Measurements from ENCODE around the gene CHMP4A. TPM values are rescaled to one million over a fixed set of nuclear protein-coding genes. Genes with fewer than 3 reads are reported as not detected.

CHMP4A gene
- total and polyA plus RNA-seq, 2 experiments from 2014 or later: 25.6 to 73.6 TPM

DNA sequence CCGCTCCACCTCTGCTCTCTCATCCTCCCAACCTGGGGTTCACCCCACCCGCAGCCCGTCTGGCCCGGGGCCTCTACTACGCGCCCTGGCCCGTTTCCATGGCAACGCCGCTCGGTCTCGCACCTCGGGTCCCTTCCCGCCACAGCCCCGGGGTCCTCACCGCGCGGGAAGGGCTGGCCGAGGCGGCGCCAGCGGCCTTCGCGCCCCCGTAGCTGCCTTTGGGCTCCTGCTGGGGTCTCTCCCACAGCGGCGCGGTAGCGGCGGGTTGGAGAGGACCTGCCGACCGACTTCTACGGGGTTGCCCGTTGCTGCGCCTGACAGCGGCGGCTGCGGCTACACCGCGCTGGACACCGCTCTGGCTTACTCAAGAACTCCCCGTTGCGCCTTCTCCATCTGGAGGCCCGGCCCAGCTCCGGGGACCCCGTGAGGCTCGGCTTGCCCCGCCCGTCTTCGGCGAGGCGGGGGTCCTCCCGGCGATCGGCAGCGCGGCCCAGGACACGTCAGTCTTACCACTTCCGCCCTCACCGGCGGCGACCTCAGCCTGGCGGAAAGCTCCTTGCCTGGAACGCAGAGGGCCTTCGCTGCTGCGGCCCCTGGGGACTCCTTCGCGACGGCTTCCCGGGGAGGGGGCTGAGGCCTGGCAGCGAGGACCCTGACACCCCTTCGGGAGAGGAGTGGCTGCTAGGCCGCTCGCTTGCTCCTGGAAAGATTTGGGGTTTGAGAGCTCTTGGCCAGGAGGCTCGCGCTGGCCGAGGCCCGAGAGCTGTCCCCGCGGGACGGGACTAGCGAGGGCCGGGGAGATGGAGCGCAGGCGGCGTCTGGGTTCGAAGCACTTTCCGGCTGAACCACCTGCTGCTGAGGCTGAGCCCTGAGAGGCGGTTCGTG is 17.9 kb downstream of the CHMP4A start, which contains the start of gene TM9SF1:
TSS of gene TM9SF1 (minus strand) at position 256 of the 885 bp plus-strand sequence. CDS start 422 bp downstream, outside the sequence.
- peak within 1 kb of the TSS; percentile 95 for H3K4me3 ChIP-seq
- no peaks in the 10 kb centered on the region for H3K9me2 ChIP-seq (replicated peaks; ENCODE audit: insufficient read depth)
- H4K20me1 ChIP-seq (ENCODE audit: insufficient read depth, poor library complexity, severe bottlenecking): no peaks in the 10 kb centered on the region
- H3K4me1 ChIP-seq (ENCODE audit: insufficient read depth): peaks cover 13% of the 10 kb centered on the region
- WGBS (ENCODE audit: low lambda C conversion rate, missing lambda C conversion rate): 2% methylated on average over 82 of the region's 89 CpGs
- no peaks in the 10 kb centered on the region for H3K9me3 ChIP-seq (ENCODE audit: low read depth)
- peak within 1 kb of the TSS; percentile 94 for H3K4me2 ChIP-seq
- peak; percentile 92 for DNase-seq (ENCODE audit: low spot score)
- TF ChIP-seq EZH2 (IDR thresholded peaks at IDR 0.05; ENCODE audit: borderline replicate concordance) (no peak), EZH2phosphoT487 (IDR thresholded peaks at IDR 0.05; ENCODE audit: low read depth, severe bottlenecking, unreplicated experiment) (no peak)
- TF ChIP-seq, protein P1, sequence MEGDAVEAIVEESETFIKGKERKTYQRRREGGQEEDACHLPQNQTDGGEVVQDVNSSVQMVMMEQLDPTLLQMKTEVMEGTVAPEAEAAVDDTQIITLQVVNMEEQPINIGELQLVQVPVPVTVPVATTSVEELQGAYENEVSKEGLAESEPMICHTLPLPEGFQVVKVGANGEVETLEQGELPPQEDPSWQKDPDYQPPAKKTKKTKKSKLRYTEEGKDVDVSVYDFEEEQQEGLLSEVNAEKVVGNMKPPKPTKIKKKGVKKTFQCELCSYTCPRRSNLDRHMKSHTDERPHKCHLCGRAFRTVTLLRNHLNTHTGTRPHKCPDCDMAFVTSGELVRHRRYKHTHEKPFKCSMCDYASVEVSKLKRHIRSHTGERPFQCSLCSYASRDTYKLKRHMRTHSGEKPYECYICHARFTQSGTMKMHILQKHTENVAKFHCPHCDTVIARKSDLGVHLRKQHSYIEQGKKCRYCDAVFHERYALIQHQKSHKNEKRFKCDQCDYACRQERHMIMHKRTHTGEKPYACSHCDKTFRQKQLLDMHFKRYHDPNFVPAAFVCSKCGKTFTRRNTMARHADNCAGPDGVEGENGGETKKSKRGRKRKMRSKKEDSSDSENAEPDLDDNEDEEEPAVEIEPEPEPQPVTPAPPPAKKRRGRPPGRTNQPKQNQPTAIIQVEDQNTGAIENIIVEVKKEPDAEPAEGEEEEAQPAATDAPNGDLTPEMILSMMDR (IDR thresholded peaks at IDR 0.05; ENCODE audit: poor library complexity): no peak
- peak within 1 kb of the TSS; percentile 99 for H3K27ac ChIP-seq
- no peaks in the 10 kb centered on the region for H3K36me3 ChIP-seq (replicated peaks; ENCODE audit: insufficient read depth, low read depth)
- H3K27me3 ChIP-seq: no peaks in the 10 kb centered on the region
- H3K79me2 ChIP-seq: peaks cover 64% of the 10 kb centered on the region
- H2AFZ ChIP-seq: peak within 1 kb of the TSS; percentile 94

- H3K36me3 ChIP-seq (replicated peaks; ENCODE audit: insufficient read depth, low read depth): no peaks in the 10 kb centered on the region
- peak overlapping the region; percentile 99 for H3K27ac ChIP-seq
- peak overlapping the region; percentile 94 for H3K4me2 ChIP-seq
- H3K9me3 ChIP-seq (ENCODE audit: low read depth): no peaks in the 10 kb centered on the region
- no peak for DNase-seq (ENCODE audit: low spot score)
- H4K20me1 ChIP-seq (ENCODE audit: insufficient read depth, poor library complexity, severe bottlenecking): no peaks in the 10 kb centered on the region
- no peak for TF ChIP-seq EZH2phosphoT487 (IDR thresholded peaks at IDR 0.05; ENCODE audit: low read depth, severe bottlenecking, unreplicated experiment)
- no peak for TF ChIP-seq EZH2 (IDR thresholded peaks at IDR 0.05; ENCODE audit: borderline replicate concordance)
- TF ChIP-seq, protein P1 (IDR thresholded peaks at IDR 0.05; ENCODE audit: poor library complexity): no peak
- WGBS (ENCODE audit: low lambda C conversion rate, missing lambda C conversion rate): 78% methylated on average over 5 of the region's 8 CpGs
- no peaks in the 10 kb centered on the region for H3K27me3 ChIP-seq
- peaks cover 59% of the 10 kb centered on the region for H3K79me2 ChIP-seq
- no peaks in the 10 kb centered on the region for H3K9me2 ChIP-seq (replicated peaks; ENCODE audit: insufficient read depth)
- H3K4me3 ChIP-seq: peak overlapping the region; percentile 95
- peak overlapping the region; percentile 94 for H2AFZ ChIP-seq
- peaks cover 13% of the 10 kb centered on the region for H3K4me1 ChIP-seq (ENCODE audit: insufficient read depth)
These were observed 18.5 kb downstream of the CHMP4A start for GRCh38 chr14:24194873-24195185.

DNA sequence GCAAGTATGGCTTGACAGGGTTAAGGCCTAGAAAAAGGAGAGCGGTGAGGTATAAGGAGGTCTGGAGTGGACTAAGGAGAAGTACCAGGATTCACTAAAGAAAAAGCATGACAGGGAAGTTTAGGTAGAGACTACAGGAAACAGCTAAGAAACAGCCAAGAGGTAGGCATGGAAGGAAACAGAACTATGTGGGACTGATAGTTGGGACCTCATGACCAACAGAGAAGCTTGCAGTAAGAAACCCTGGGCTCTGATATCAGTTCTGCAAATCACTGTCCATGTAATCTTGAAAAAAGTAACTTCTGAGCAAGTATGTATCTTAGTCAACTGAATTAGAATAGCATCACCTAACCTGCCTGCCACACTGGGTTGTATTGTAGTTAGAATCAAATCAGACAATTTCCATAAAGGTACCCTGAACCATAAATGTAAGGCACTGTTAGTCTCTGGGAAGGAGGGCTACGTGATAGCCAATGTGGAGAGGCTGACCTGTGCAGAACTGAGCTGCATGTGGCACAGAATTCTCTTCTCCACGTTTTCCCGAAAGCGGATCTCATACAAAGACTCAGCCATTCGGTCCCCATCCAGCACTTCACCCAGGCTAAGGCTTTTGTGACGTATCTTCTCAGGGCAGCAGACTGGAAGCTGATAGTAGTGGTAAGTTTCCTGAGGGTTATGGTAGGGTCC is 19.0 kb downstream of the CHMP4A start:
- peaks cover 13% of the 10 kb centered on the region for H3K4me1 ChIP-seq (ENCODE audit: insufficient read depth)
- peak overlapping the region; percentile 99 for H3K27ac ChIP-seq
- TF ChIP-seq, protein P1 (IDR thresholded peaks at IDR 0.05; ENCODE audit: poor library complexity): no peak
- TF ChIP-seq EZH2phosphoT487 (IDR thresholded peaks at IDR 0.05; ENCODE audit: low read depth, severe bottlenecking, unreplicated experiment): no peak
- TF ChIP-seq EZH2 (IDR thresholded peaks at IDR 0.05; ENCODE audit: borderline replicate concordance): no peak
- H3K27me3 ChIP-seq: no peaks in the 10 kb centered on the region
- no peak overlapping the region for H2AFZ ChIP-seq
- 91% methylated on average over 7 of the region's 7 CpGs for WGBS (ENCODE audit: low lambda C conversion rate, missing lambda C conversion rate)
- H3K4me2 ChIP-seq: peak overlapping the region; percentile 94
- H3K9me3 ChIP-seq (ENCODE audit: low read depth): no peaks in the 10 kb centered on the region
- no peaks in the 10 kb centered on the region for H3K9me2 ChIP-seq (replicated peaks; ENCODE audit: insufficient read depth)
- peak overlapping the region; percentile 95 for H3K4me3 ChIP-seq
- no peaks in the 10 kb centered on the region for H4K20me1 ChIP-seq (ENCODE audit: insufficient read depth, poor library complexity, severe bottlenecking)
- DNase-seq (ENCODE audit: low spot score): no peak
- H3K79me2 ChIP-seq: peaks cover 58% of the 10 kb centered on the region
- H3K36me3 ChIP-seq (replicated peaks; ENCODE audit: insufficient read depth, low read depth): no peaks in the 10 kb centered on the region
